Amygdala (tissue), 56 donors: ENCODE measurements around the gene EXOSC9.

ENCODE experiments used
- DNase-seq, 56 donors: peaks; one replicate each; lab custom pipeline; 2025; lab: John Stamatoyannopoulos, UW

Gene EXOSC9

DNA sequence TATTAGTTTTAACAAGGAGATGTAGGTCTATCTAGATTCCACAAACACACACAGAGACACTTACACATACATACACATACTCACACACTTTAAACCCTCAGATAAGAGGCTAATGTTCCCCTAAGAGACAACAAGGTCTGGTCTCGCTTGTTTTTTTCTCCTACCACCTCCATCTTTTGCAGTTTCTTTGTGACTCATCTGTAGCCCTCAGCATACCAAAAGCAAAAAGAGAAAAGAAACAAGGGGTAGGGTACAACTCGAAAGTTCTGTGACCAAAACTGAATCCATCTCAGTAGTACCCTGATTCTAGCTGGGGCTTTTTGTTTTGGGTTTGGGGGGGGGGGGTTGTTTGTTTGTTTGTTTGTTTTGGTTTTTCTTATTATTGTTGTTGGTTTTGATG lies 12.2 kb upstream of the EXOSC9 start:
- no peak for DNase-seq

DNA sequence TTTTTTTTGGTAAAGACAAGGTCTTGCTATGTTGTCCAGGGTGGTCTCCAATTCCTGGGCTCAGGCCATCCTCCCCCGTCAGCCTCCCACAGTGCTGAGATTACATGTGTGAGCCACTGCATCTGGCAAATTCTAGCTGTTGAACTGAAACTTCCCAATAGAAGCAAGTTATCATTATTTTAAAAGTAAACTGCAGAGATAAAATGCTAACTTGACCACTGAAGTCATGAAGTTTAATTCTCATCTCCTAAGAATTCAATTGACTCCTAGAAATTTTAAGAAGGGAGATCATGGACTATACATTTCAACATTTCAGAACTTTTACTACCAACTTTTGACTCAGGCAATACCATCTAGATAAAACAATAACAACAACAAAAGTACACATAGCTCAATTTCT lies 11.7 kb upstream of the EXOSC9 start:
- DNase-seq = no peak

DNA sequence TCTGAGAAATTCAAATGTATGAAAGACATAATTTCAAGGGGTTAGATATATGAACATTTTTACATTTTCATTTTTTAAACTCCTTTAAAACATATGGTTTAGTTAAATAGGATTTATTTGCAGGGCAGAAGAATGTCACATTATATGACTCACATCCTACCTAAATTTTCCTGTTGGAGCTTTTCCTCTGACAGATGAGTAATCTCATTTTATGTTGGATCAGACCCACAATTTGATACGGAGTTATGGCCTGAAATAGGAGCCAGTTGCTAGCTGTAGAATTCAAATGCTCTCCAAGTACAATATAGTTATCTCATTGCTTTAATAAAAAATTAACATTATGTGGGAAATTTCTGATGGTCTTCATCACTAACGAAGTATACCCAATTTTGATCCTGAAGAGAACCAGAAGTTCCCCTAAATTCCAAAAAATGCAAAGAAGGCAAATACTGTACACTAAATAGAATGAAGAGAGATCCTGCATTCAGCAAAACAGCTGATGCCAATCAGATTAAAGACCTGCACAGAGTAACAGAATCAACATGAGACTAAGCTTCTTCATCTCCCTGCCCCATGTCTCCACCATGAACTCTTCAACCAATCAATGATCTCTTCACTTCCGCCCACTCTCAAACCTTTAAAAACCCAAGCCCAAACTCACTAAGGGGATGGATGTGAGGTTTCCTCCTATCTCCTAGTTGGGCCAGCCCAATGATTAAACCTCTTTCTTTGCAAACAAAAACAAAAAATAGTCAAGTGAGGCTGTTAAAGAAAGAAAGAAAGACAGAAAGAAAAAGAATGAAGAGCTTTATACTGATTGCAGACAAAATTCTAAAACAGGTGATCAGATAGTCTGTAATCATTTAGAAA lies 10.9 kb upstream of the EXOSC9 start:
- DNase-seq = no peak

GRCh38 chr4:121790976-121791375 lies 10.1 kb upstream of the EXOSC9 start:
- no peak for DNase-seq

DNA sequence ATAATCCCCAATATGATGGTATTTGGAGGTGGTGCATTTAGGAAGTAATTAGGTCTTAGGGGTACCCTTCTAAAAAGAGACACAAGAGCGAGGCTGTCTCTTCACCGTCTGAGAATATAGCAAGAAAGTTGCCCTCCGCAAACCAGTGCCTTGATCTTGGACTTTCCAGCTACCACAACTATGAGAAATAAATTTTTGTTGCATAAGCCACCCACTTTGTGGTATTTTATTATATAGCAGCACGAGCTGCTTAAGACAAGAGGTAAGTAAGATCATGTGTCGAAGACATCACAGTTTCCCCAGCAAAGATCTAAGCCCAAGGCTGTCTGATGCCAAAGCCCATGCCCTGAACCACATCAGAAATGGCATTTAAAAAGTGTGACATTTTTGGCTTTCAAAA lies 9.6 kb upstream of the EXOSC9 start:
- DNase-seq = no peak

GRCh38 chr4:121792966-121793365 lies 8.2 kb upstream of the EXOSC9 start:
- no peak for DNase-seq

GRCh38 chr4:121794505-121795188 lies 6.5 kb upstream of the EXOSC9 start:
- no peak for DNase-seq

DNA sequence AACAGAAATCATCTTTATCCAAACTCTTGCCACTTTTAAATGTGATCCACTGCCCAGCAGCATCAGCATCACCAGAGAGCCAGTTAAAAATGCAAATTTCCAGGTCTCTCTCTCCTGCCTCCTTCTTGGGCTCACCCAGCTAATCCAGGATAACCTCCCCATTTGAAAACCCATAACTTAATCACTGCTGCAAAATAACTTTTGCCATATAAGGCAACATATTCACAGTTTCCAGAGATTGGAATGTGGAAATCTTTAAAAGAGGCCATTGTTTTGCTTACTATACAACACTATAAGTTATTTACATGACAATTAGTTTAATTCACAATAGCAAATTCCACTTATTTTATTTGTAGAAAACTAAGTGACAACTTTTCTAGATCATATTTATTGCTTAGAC lies 4.8 kb upstream of the EXOSC9 start:
- no peak for DNase-seq

GRCh38 chr4:121799208-121799823 lies 1.8 kb upstream of the EXOSC9 start:
- DNase-seq = no peak

DNA sequence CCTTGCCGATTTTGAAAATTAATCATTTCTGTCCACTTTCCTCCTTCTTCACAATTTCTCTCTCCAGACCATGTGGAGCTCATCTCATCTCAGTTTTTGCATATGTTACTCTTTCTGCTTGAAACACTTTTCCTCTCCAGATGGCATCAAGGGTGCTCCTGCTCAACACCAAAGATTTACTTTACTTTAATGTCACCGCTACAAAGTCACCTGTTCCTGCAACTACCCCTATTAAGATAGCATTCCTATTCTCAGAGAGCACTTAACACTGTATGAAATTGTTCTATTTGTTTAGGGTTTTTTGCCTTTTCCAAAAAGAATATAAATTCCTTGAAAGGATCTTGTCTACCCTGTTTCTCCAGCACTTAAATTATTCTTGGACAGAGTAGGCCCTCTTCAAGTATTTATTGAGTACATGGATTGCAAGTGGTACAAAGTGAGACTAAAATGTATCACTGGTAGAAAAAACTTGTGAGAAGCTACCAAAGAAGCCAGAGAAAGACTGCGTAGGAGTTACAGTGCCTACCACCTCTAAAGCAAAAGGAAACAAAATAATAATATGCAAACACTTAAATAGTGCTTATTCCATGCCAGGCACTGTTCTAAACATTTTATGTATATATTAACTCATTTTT lies 1.1 kb upstream of the EXOSC9 start:
- DNase-seq = no peak

DNA sequence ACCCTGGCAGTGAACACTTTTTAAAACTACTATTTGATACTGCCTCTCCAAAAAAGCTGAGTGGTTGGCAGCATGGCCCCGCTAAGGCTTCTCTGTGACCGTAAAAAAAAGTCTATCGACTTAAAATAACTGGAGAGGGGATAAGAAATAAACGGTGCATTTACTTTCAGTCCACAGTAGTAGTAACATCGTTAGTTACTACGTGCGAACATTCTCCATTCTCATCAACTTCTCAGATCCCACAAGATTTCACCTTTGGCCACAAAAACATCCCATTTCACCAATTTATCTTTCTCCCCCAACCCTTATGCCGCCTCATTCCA lies 524 bp upstream of the EXOSC9 start:
- no peak for DNase-seq

- no peak for DNase-seq
These were observed 572 bp downstream of the EXOSC9 start for GRCh38 chr4:121801715-121802075.

GRCh38 chr4:121806411-121806810 lies 5.3 kb downstream of the EXOSC9 start:
- DNase-seq = no peak

DNA sequence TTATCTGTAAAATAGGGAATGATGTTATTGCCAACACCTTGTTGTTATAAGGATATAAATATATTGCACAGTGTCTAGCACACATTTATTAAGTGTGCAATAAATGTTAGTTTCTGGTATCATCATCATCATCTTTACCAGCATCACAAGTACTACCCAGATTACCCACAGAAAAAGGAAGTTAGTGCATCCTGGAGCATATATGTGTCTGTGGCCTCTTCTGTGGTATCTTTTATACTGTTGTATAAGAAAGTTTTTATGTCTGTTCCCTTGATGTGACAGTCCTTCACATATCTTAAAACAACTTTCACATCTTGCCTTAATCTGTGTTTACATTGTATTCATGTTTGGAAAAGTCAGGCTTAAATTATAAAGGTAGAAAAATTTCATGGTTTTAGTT lies 10.0 kb downstream of the EXOSC9 start:
- DNase-seq = no peak

DNA sequence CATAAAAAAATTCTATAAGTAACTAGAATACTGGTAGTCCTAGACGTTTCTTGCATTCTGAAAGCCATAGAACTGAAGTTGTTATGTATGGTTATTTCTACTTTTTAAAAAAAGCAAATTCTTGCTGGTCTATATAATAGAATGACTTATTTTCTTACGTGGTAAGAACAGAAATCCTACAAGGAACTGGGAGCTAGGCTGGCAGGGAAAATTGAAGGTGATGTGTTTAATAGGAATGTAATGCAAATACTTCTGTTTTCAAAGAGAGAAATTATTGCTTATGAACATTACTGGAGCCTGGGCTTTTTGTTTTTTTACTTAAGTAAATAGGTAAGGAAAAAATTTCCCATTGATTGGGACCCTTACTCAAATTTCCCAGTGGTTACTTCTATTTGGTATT lies 13.6 kb downstream of the EXOSC9 start:
- no peak for DNase-seq

DNA sequence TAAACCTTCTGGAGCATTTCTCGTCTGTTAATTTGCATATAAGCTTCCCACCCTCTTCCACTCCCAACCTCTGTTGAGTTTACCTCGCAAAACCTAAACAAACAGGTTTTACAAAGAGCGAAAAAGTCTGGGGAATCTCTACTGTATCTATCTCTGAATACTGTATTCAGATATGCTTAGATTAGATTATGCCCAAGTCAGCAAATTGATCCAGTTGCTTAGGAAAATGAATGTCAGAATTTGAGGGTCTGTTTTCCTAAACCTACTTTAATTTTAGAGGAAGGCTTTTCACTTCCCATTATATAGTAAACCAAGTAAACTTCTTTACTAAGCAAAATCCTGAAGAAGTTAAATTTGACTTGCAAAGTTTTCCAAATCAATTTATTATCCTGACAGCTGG lies 15.9 kb downstream of the EXOSC9 start:
- no peak for DNase-seq

- DNase-seq = no peak
These were observed 16.6 kb downstream of the EXOSC9 start for GRCh38 chr4:121817701-121818100.

DNA sequence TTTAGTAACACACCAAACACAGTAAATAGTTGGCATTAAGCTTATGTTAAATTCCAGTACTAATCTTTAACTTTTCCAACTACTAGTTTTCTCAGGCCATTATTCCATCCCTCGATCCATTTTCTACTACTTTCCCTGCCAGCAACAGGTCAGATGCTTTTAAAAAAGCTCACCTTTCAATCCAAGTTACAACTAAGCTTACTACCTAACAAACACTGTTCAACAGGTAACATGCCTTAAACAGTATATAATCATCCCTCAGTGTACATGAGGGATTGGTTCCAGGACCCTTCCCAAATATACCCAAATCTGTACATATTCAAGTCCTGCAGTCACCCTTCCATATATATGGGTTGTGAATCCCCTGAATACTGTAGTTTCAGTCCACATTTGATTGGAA lies 17.1 kb downstream of the EXOSC9 start:
- no peak for DNase-seq

DNA sequence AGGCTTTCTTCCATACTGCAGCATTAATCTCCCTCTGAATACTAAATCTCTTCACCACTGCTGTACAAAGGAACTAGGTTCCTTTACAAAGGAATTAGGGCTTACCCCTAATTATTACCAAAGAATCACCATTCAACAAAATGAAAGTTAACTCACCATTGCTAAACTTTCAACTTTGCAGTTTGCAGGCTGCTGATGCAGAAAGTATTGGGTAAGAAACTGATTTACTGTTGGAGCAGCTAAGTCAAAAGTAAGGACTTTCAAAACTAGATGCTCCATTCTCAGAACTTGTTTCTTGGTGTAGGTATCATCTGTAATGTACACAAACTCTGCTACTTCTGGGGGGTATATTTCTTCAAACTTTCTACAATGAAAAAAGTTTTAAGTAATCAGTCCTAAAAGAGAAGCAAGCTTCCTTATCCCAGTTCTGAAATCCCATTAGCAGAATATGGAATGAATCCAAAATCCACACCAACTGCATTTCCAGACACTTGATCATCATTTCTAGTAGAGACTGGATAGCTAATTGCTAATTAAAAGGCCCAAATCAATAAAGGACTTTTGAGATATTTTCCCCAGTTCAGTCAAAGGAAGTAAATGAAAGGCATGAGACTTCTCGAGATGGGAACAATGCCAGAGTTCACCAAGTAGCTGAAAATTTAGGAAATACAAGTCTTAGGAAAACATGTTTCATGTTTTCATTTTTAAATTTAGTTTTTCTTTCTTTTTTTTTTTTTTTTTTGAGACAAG lies 18.3 kb downstream of the EXOSC9 start:
- DNase-seq = no peak

DNA sequence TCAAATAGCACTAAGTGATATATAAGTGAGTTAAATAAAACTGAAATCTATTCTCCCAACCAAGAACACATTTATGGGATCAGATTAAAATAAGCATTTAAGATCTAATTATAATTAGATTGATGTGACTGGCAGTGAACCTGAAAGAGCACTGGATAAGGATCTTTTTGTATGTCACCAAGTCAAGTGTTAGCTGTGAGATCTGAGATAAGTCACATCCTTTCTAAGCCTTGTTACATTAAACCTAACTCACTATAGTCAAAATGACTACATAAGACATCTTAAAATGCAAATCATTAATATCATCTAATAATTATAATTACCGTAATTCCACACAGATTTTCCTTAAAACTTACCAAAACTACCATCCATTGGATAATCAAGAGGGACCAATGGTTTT lies 20.9 kb downstream of the EXOSC9 start:
- DNase-seq = no peak
